ENCODE data around the gene LLCFC1. TPM values are rescaled to one million over a fixed set of nuclear protein-coding genes. Genes with fewer than 3 reads are reported as not detected.

Gene LLCFC1
- total RNA-seq, 1 donor from 2014 or later, result not detected

DNA sequence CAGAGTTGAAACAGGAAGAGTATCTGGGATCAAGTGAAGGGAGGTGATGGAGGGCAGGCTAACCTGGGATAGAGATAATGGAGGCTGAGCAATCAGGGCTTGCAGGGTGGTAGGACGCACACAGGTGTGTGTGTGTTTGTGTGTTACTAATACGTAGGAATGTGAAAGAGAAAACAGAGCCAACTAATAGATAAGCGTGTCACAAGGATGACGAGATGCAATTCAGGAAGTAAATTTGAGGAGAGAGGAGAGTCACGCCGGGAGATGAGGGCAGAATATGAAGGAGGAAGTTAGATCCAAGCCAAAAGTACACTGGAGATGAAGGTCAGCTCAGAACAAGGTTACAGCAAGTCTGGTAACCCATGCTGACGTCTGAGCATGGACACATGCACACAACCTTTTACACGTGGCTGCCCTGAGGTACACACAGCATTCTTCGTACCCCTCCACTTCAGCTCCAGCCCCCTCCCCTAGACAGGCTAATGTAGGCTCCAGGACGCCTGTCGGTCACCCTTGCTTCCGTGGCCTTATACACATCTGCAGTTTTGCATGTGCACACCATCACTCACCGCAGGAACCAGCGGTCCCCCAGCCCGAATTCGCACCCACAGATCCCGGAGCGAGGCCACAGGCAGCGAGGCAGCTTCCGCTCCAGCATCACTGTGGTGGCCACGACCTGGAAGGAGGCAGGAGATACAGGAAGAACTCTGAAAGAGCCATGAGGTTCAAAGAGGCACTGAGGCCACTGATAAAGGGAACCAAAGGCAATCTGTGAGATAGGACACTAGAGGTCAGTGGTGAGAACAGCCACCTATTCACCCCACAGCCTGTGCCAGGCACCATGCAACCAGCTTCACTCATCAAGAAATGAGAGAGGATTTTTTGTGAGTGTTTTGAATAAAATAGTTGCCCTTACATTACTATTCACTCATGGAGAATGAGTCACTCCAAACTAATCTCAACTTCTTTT is 30.1 kb upstream of the LLCFC1 start:
- DNase-seq (ENCODE audit: low spot score) (no peak), ATAC-seq (no peak)
- intact Hi-C loops (cut with DNase I), result no loop called here

DNA sequence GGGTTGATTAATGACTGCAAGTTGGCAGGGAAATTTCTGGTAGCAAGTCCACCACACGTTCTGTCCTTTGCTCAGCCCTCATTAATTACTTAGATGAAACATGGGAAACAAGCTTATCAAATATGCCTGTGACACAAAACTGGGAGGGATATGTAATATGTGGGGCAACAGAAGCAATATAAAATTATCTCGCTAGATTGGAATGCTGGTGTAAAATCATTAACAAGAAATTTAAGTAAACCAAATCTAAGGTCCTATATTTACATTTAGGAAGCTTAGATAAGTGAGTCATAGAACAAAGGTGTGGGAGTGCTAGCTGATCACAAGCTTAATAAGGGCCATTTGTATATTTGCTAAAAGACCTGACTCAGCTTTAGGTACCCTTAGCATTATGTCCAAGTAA is 29.3 kb upstream of the LLCFC1 start:
- DNase-seq (ENCODE audit: low spot score) (no peak), ATAC-seq (no peak)
- intact Hi-C loops (cut with DNase I), result no loop called here

DNA sequence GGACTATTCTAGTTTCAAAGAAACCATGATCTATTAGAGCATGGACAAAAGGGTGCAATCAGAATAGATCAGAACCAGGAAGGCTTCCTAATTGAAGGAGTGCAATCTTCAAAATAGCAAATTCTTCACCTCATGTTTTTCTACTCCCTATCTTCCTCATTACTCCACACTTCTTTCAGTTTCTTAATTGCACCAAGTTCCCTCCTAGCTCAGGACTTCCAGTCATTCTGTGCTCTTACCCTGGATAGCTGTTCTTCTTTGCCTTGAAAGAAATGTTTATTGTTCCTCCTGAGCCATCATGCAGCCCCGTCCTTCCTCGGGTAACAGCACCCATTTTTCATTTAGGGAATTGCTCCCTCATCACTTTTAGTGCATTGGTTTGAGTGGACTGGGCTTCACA is 28.8 kb upstream of the LLCFC1 start:
- ATAC-seq (no peak), DNase-seq (ENCODE audit: low spot score) (no peak)
- intact Hi-C loops (cut with DNase I), result no loop called here

DNA sequence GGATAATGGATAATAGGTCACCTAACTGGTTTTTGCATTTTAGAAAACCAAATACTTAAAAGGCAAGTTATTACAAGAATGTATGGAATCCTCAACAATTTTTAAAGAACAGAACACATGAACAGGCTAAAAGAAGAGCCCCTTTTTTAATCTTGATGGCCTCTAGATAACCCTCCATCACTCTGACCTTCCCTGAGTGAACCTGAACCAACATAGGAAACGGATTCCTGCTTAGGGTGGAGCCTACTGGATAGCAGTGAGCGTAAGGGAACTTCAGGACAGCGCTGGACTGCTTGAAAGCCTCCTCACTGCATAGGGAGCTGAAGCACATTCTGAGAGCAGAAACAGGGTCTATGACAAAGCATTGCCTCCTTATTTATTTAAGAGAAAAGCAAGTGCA is 26.2 kb upstream of the LLCFC1 start:
- intact Hi-C loops (cut with DNase I), result no loop called here

DNA sequence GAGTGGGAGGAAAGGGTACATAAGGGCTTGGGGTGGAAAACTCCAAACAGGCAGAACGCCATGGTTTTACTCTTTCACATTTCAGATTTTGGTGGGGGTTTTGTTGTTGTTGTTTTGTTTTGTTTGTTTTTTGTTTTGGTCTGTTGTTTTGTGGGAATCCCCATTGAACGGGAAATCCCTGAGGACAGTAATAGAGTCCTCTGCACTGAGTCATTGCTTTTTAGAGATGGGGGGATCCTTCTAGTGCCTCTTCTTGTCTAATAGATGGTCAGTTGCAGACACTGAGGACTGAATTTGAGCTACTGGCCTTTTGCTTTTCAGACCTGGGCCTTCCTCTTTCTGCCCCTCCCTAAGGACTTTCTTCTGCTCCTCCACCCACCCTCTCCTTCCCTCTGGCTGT is 25.7 kb upstream of the LLCFC1 start:
- ATAC-seq, result no peak
- no peak for DNase-seq (ENCODE audit: low spot score)
- intact Hi-C loops (cut with DNase I), result no loop called here

More for the DNA sequence above, 26.2 kb upstream of the LLCFC1 start:
- DNase-seq (ENCODE audit: low spot score) (no peak), ATAC-seq (no peak)

DNA sequence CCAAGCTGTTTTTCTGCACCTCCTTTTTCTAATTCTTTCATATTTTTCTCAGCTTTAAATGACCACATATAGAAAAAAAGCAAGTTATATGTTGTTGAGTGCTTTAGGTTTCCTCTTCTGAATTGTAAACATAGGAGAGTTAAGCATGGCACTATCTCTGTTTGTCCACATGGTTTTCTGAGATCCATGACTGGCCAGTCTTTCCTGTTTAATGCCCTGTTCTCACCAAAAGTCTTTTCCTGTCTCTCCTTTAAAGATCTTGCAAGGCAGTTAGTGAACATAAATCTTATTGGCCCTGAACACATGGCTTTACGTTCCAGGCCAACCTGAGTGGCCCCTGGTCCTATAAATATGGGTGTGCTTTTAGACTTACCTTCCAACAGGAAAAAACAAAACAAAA is 25.2 kb upstream of the LLCFC1 start:
- intact Hi-C loops (cut with DNase I), result no loop called here
- ATAC-seq (no peak), DNase-seq (ENCODE audit: low spot score) (no peak)

DNA sequence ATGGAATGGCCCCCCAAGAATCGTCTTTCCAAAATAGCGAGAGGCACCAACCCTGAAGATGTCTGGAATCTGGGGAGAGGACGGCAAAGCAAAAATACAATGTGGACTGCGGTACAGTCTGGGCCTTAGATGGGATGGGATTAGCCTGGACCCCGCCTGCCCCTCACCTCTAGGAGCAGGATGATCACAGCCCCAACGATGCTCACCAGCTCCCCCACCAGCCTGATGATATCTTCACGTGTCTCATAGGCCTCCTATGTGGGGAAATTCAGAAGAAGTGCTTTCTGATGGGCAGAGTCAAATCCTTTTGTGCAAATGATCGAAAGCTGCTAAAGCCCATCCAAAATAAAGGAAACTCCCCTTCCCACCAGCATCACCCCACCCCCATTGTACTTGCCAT is 24.0 kb upstream of the LLCFC1 start:
- ATAC-seq (no peak), DNase-seq (ENCODE audit: low spot score) (no peak)
- intact Hi-C loops (cut with DNase I), result no loop called here

DNA sequence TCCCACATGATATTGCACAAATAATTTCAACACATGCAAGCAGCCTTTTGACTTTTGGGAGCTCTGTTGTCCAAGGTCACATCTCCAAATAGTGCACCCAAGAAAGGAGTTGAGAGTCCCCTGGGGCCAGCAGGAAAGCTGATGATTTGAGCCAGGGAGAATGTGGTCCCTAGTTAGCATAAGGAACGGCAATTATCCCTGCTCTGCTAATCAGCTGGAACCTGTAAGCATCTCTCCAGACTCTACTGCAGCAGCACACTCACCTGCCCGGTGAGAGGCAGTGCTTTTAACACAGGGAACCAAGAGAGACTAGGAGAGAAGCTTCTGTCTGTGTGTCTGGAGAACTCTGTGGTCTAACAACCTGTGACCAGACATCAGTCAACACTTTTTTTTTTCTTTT is 22.8 kb upstream of the LLCFC1 start:
- intact Hi-C loops (cut with DNase I), result no loop called here
- no peak for ATAC-seq
- no peak for DNase-seq (ENCODE audit: low spot score)

DNA sequence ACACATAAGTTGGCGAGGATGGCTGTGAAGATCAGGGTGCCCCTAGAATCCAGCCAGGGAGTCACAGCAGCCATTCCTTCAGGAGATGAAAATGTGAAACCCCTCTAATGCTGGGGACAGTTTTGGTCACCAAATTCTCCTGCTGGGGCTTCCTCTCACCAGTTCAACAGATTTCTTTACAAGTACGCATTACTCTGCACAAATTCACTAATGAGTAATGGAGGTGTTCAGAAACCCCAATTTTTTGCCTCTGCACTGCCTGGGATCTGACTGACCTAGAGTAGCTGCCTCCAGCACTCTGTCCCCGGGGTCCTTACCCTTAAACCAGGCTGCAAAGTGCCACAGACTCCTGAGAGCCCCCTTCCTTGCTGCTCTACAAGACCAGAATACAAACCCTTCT is 21.8 kb upstream of the LLCFC1 start:
- DNase-seq (ENCODE audit: low spot score) (no peak), ATAC-seq (no peak)
- intact Hi-C loops (cut with DNase I), result no loop called here

DNA sequence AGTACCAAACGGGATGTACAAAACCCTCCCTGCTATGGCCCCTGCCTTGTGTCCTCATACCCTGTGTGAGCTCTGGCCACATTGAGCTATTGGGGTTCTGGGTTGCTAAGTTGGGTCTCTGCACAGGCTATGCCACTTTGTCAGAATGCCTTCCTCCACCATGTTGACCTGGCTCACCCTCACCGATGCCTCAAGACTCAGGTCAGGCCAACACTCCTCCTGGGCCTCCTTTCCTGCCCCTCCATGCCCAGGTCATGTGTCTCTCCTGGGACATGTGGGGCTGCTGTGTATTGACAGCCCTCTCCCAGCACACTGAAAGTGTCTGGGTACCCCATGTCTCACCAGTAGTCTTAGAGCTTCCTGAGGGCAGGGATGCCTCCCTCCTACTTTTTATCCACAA is 20.4 kb upstream of the LLCFC1 start:
- intact Hi-C loops (cut with DNase I), result no loop called here
- ATAC-seq (no peak), DNase-seq (ENCODE audit: low spot score) (no peak)

DNA sequence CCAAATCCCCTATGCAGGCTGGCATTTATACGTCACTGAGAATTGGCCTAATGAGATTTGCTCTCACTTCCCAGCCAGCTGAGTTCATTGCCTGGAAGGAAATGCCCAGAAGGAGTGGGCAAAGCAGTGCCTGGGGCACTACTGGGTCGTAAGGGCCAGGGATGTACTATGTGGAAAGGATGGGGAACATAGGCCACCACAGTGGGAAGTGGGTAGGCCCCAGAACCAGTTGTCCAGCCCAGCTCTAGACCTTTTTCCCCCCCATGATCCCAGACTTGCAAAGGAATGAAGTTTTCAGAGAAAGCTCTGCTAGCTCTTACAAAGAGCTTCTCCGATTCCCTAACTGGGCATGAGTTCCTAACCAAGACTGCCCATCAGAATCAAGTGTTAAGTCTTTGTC is 19.6 kb upstream of the LLCFC1 start:
- DNase-seq (ENCODE audit: low spot score), result no peak
- ATAC-seq, result no peak
- intact Hi-C loops (cut with DNase I), result no loop called here

DNA sequence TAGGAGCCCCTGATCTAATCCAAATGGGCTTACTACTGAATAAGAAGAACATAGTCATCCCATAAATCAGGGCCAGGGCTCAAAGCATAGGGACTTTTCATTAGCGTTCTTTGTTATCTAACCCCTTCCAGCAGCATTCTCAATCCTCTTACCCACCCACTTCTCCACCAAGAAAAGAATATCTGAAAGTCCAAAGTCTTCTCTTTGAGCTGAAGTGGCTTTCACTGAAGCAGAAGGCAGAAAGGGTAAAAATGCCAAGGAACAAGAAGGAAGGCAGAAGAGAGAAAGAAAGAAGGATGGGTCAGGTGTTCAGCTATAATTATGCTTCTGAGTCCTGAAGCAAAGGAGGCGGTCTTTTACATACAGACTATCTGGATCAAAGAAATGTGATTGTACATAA is 15.9 kb upstream of the LLCFC1 start:
- intact Hi-C loops (cut with DNase I), result no loop called here
- ATAC-seq, result no peak
- DNase-seq (ENCODE audit: low spot score), result no peak

DNA sequence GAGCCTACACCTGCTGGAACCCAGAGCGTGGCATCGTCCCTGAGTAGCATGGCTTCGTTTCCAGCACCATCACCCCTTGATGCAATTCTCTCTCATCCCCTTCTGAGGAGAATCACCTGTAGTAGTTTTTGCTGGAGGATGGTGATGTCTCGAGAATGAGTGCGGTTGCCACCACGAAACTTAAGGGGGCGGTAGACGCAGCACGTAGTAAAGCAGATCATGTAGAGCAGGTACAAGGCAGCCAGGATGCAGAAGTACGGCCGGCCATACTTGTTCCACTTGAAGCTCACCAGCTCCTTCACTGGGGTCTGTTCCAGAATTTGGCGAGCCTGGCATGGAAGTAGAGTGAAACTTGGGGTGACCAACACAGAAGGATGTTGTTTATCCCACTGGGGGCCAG is 13.9 kb upstream of the LLCFC1 start:
- ATAC-seq (no peak), DNase-seq (ENCODE audit: low spot score) (no peak)
- intact Hi-C loops (cut with DNase I), result no loop called here

DNA sequence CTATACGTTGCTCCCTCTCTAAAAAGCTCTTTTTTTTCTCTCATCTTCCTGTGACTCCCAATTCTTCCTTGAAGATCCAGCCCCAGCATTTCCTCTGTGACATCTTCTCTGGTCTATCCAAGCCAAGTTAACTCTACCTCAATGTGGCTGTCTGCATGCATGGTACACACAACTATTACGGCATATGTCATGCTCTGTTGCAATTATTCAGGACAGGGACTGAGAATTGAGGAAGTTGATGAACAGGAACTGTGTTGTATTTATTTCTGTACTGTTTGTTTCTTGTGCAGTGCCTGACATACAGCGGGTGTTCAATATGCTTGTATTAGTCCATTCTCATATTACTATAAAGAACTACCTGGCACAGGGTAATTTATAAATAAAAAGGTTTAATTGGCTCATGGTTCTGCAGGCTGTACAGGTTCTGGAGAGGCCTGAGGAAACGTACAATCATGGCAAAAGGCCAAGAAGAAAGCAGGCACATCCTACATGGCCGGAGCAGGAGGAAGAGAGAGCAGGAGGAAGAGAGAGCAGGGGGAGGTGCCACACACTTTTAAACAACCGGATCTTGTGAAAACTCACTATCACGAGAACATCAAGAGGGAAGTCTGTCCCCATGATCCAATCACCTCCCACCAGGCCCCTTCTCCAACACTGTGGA is 12.1 kb upstream of the LLCFC1 start:
- ATAC-seq (peak; percentile 42), DNase-seq (ENCODE audit: low spot score) (no peak)
- intact Hi-C loops (cut with DNase I), result no loop called here

DNA sequence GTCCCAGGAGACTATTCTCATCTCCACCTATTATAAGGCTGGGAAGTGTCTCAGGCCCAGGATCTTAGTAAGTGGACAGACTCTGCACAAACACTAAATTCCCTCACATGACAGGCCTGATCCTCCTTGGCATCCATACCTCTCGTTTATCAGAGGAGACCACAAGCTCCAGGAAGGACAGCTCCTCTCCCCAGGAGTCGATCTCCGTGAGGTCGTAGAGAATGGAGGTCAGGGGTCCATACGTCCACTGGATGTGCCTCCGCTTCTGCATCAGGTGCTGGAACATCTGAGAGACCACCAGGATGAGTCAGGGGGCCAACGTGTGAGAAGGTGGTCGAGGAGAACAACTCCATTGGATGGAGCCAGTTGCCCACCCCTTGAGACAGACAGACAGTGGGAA is 11.3 kb upstream of the LLCFC1 start:
- intact Hi-C loops (cut with DNase I), result no loop called here
- DNase-seq (ENCODE audit: low spot score) (no peak), ATAC-seq (no peak)

DNA sequence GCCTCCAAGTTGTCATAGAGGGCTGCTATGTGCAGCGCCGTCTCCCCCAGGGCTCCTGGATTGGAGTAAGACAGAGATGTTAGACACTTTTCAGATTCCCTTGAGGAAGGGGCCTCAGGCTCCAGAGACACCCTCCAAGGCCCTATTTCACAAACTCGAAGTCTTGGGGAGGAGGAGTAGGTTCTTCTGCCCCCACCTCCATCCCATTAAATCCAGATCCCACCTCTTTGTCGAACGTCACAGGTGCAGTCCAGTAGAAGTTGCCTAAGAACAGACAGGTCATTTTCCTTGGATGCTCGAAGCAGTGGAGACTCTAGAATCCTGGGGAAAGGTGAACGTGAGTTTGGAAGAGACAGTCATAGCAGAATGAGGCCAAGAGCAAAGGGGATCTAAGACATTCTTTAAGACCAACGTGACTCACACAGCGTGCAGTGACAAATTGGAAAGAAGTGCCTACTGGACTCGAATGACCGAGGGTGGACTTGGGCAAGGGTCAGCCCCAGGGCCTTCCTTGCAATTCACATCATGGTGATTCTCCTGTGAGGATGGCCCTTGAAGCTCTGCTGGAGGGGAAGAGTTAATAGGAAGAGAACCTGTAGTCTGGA is 9.1 kb upstream of the LLCFC1 start:
- DNase-seq (ENCODE audit: low spot score), result no peak
- intact Hi-C loops (cut with DNase I), result no loop called here

DNA sequence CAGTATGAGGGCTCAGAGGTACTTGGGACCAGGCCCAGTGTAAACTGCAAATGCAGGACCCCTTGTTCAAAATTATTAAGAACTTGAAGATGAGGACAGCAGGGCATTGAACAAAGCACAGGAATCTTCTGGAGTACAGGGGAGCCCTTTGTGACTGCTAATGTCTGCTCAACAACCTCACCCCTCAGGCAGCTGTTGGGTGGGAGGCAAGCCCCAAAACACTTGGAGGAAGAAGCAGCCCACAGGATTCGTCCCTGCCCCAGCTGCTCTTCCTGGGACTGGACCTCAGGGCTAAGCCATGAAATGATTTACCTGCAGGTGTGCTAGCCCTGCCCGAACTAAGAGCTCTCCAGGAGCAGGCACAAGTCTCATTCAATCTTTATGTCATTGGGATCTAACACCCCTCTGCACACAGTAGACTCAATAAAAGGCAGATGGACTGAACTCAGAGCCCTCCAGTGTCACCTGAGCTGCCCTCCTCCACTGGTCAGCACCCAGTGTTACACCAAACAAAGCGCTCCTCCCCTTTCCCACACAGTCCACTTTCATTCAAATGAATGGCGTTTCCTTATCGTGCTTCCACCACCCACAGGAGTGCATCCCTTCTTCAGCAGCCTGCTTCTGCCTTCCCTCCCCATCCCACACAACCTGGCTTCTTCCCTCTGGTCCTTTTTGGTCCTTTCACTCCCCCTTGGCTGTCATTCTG is 6.7 kb upstream of the LLCFC1 start:
- DNase-seq (ENCODE audit: low spot score), result no peak
- intact Hi-C loops (cut with DNase I), result no loop called here
- no peak for ATAC-seq

More for the DNA sequence above, 9.1 kb upstream of the LLCFC1 start:
- no peak for ATAC-seq

DNA sequence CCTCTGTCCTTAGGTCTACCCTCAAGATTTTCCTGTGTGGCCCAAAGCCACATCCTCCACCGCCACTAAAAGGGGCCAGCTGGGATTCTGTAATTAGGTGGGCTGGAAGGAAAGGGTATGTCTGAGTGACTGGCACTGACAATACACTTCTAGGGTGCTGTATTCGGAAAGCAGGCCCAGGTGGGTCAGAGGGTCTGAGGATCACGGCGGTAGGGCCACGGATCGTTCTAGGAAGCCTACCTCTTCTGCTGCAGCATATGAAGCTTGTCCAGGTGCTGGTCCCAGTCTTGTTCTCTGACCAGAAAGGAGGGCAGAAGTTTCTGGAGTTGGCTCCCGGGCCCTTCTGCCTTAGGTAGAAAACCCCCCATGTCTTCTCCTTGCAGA is 6.2 kb upstream of the LLCFC1 start:
- ATAC-seq, result no peak
- intact Hi-C loops (cut with DNase I), result no loop called here
- DNase-seq (ENCODE audit: low spot score), result no peak

DNA sequence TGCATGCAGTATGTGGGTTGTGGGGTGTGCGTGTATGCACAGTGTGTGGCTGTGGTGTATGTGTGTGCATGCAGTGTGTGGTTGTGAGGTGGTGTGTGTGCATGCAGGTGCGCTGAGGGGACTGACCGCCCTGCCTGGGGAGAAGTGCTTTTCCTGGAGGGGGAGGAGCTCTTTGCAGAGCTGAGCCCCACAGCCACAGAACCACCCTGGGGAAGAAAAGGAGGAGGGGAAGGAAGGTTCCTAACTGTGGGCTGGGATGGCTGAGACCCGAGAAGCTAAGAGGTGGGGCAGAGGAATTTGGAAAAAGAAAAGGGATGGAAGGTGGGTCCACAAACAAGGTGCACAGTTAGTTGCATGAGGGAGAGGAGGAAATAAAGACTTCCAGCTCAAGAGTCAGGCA is 5.7 kb upstream of the LLCFC1 start, which contains the start of gene TRPV5:
Gene TRPV5 (minus strand): TSS at position 123 of the 400 bp plus-strand sequence. CDS start 287 bp downstream, outside the sequence.
- intact Hi-C loops (cut with DNase I), result no loop called here
- no peak for ATAC-seq
- DNase-seq (ENCODE audit: low spot score), result no peak
